ENCODE data around the gene IL1RAPL2.

IL1RAPL2 gene

GRCh38 chrX:105475801-105476200 lies 909.8 kb downstream of the IL1RAPL2 start:
- in situ Hi-C loops (cut with MboI; ENCODE audit: low sequenced_read_pairs): no loop called here
- Histone ChIP-seq H3K36me3 (replicated peaks) (no peaks in the 10 kb centered on the region), H3K4me1 (no peaks in the 10 kb centered on the region), H3K27me3 (ENCODE audit: low read depth) (no peaks in the 10 kb centered on the region), H3K9me3 (no peaks in the 10 kb centered on the region), H3K4me3 (no peak overlapping the region)
- DNase-seq (ENCODE audit: low spot score in 2 of 2): no peak

DNA sequence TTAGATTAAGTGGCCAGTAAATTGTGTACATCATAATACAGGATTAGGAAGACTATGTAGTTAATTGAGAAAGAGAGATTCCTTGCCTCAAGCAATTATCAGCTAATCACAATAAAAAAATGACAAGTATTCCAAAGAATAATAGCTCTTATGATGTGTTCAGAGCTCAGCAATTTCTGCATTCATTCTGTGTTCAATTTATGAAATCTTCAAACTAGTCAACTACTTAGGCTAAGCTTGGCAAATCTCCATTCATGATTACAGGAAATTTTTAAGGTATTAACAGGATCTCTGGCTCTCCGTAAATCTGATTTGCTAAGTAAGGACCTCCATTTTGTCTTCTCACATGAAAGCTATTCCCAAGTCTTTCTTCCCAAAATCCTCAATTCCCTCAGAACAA lies 911.4 kb downstream of the IL1RAPL2 start:
- Histone ChIP-seq H3K27me3 (ENCODE audit: low read depth) (no peaks in the 10 kb centered on the region), H3K9me3 (no peaks in the 10 kb centered on the region), H3K4me1 (no peaks in the 10 kb centered on the region), H3K36me3 (replicated peaks) (no peaks in the 10 kb centered on the region), H3K4me3 (no peak overlapping the region)
- DNase-seq (ENCODE audit: low spot score in 2 of 2): no peak
- in situ Hi-C loops (cut with MboI; ENCODE audit: low sequenced_read_pairs): no loop called here

- Histone ChIP-seq H3K4me1 (no peaks in the 10 kb centered on the region), H3K4me3 (no peak overlapping the region), H3K27me3 (ENCODE audit: low read depth) (no peaks in the 10 kb centered on the region), H3K9me3 (no peaks in the 10 kb centered on the region), H3K36me3 (replicated peaks) (no peaks in the 10 kb centered on the region)
- DNase-seq (ENCODE audit: low spot score in 2 of 2): no peak
- in situ Hi-C loops (cut with MboI; ENCODE audit: low sequenced_read_pairs): no loop called here
Measured at GRCh38 chrX:105480646-105481310, 914.8 kb downstream of the IL1RAPL2 start.

GRCh38 chrX:105483011-105483410 lies 917.0 kb downstream of the IL1RAPL2 start:
- DNase-seq (ENCODE audit: low spot score in 2 of 2): no peak
- in situ Hi-C loops (cut with MboI; ENCODE audit: low sequenced_read_pairs): no loop called here
- Histone ChIP-seq H3K27me3 (ENCODE audit: low read depth) (no peaks in the 10 kb centered on the region), H3K4me3 (no peak overlapping the region), H3K4me1 (no peaks in the 10 kb centered on the region), H3K36me3 (replicated peaks) (no peaks in the 10 kb centered on the region), H3K9me3 (no peaks in the 10 kb centered on the region)

DNA sequence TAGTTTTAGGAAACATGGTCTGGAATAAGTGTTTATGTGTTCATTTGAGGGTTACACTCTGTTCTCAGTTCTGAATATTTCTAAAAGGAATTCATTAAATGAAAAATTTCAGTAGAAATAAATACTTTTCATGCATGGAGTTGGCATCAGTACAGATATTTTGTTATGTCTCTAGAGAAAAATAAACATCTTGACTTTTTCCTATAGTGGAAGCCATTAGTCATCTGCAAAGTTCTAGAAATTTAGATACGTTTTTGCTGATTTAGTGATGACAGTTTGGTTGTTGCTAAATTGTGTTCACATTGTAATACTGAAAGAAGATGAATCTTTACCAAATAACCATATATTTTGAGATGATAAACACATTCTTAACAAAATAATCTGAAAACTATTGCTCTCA lies 922.7 kb downstream of the IL1RAPL2 start:
- no peaks in the 10 kb centered on the region for H3K9me3 ChIP-seq
- H3K4me1 ChIP-seq: no peaks in the 10 kb centered on the region
- H3K27me3 ChIP-seq (ENCODE audit: low read depth): no peaks in the 10 kb centered on the region
- no peaks in the 10 kb centered on the region for H3K36me3 ChIP-seq (replicated peaks)
- no peak for DNase-seq (ENCODE audit: low spot score in 2 of 2)
- in situ Hi-C loops (cut with MboI; ENCODE audit: low sequenced_read_pairs): no loop called here
- no peak overlapping the region for H3K4me3 ChIP-seq

DNA sequence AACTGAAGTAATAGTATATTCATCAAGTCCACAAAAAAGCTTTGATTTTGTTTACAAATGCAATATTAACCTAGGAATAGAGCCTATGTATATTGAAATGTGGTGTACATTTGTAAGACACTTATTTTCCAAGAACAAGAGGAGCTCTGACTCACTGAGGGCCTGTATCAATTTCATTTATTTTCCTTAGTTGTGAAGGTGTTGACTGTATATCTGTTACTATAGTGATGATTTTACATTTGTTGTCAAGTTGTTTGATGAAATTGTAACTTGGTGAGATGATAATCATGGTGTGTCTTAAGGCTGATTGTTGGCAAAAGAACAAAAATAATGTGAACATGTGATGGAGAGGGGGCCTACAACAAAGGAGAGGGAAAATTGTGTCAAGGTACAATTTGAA lies 929.4 kb downstream of the IL1RAPL2 start:
- Histone ChIP-seq H3K36me3 (replicated peaks) (no peaks in the 10 kb centered on the region), H3K4me3 (no peak overlapping the region), H3K27me3 (ENCODE audit: low read depth) (no peaks in the 10 kb centered on the region), H3K9me3 (no peaks in the 10 kb centered on the region), H3K4me1 (no peaks in the 10 kb centered on the region)
- DNase-seq (ENCODE audit: low spot score in 2 of 2): no peak
- in situ Hi-C loops (cut with MboI; ENCODE audit: low sequenced_read_pairs): no loop called here

DNA sequence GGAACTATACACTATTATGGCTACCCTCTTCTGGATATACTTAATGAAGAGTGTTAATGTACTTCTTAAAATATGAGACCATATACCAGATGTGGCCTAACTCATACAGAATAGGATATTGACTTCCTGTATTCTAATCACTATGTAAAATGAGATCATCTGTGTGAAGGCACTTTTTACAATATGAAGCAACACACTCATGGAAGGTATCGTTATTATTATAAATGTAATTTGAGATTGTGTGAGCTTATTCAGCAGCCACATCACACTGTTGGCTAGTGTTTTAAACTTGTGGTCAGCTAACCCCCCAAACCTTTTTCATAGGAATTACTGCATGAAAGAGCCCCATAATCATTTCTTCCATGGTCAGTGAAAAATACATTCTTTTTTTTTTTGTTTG lies 936.3 kb downstream of the IL1RAPL2 start:
- no peak for DNase-seq (ENCODE audit: low spot score in 2 of 2)
- H3K36me3 ChIP-seq (replicated peaks): no peaks in the 10 kb centered on the region
- H3K4me1 ChIP-seq: no peaks in the 10 kb centered on the region
- H3K4me3 ChIP-seq: no peak overlapping the region
- no peaks in the 10 kb centered on the region for H3K27me3 ChIP-seq (ENCODE audit: low read depth)
- in situ Hi-C loops (cut with MboI; ENCODE audit: low sequenced_read_pairs): no loop called here
- no peaks in the 10 kb centered on the region for H3K9me3 ChIP-seq

GRCh38 chrX:105515561-105515960 lies 949.6 kb downstream of the IL1RAPL2 start:
- Histone ChIP-seq H3K9me3 (no peaks in the 10 kb centered on the region), H3K27me3 (ENCODE audit: low read depth) (no peaks in the 10 kb centered on the region), H3K4me1 (no peaks in the 10 kb centered on the region), H3K36me3 (replicated peaks) (no peaks in the 10 kb centered on the region), H3K4me3 (no peak overlapping the region)
- in situ Hi-C loops (cut with MboI; ENCODE audit: low sequenced_read_pairs): no loop called here
- DNase-seq (ENCODE audit: low spot score in 2 of 2): no peak

GRCh38 chrX:105526431-105526830 lies 960.4 kb downstream of the IL1RAPL2 start:
- Histone ChIP-seq H3K27me3 (ENCODE audit: low read depth) (no peaks in the 10 kb centered on the region), H3K9me3 (no peaks in the 10 kb centered on the region), H3K36me3 (replicated peaks) (no peaks in the 10 kb centered on the region), H3K4me3 (no peak overlapping the region), H3K4me1 (no peaks in the 10 kb centered on the region)
- in situ Hi-C loops (cut with MboI; ENCODE audit: low sequenced_read_pairs): no loop called here
- no peak for DNase-seq (ENCODE audit: low spot score in 2 of 2)

GRCh38 chrX:105527759-105528158 lies 961.8 kb downstream of the IL1RAPL2 start:
- in situ Hi-C loops (cut with MboI; ENCODE audit: low sequenced_read_pairs): no loop called here

GRCh38 chrX:105533951-105534350 lies 968.0 kb downstream of the IL1RAPL2 start:
- H3K27me3 ChIP-seq (ENCODE audit: low read depth): no peaks in the 10 kb centered on the region
- H3K36me3 ChIP-seq (replicated peaks): no peaks in the 10 kb centered on the region
- in situ Hi-C loops (cut with MboI; ENCODE audit: low sequenced_read_pairs): no loop called here
- DNase-seq (ENCODE audit: low spot score in 2 of 2): no peak
- no peak overlapping the region for H3K4me3 ChIP-seq
- no peaks in the 10 kb centered on the region for H3K9me3 ChIP-seq
- no peaks in the 10 kb centered on the region for H3K4me1 ChIP-seq

More at GRCh38 chrX:105527759-105528158, 961.8 kb downstream of the IL1RAPL2 start:
- no peaks in the 10 kb centered on the region for H3K9me3 ChIP-seq
- DNase-seq (ENCODE audit: low spot score in 2 of 2): no peak
- H3K4me1 ChIP-seq: no peaks in the 10 kb centered on the region
- H3K36me3 ChIP-seq (replicated peaks): no peaks in the 10 kb centered on the region
- H3K4me3 ChIP-seq: no peak overlapping the region
- H3K27me3 ChIP-seq (ENCODE audit: low read depth): no peaks in the 10 kb centered on the region

DNA sequence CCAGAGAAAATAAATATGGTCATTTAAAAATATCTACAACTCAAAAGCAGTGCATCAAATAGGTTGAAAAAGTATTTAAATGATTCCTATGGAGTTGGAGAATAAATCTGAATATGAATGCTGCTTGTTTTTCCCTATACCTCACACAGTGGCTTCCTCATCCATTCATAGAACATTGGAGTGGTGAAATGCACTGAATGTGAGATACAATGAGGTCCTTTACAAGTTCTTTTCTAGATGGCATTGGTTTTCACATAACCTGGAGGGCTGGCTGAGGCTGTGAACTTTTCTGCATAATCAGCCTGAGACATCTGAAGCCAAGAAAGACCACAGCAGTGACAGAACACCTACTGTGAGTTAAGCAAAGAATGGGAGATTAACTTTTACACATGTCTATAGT lies 977.3 kb downstream of the IL1RAPL2 start:
- Histone ChIP-seq H3K4me3 (no peak overlapping the region), H3K36me3 (replicated peaks) (no peaks in the 10 kb centered on the region), H3K9me3 (no peaks in the 10 kb centered on the region), H3K27me3 (ENCODE audit: low read depth) (no peaks in the 10 kb centered on the region), H3K4me1 (no peaks in the 10 kb centered on the region)
- DNase-seq (ENCODE audit: low spot score in 2 of 2): no peak
- in situ Hi-C loops (cut with MboI; ENCODE audit: low sequenced_read_pairs): no loop called here

DNA sequence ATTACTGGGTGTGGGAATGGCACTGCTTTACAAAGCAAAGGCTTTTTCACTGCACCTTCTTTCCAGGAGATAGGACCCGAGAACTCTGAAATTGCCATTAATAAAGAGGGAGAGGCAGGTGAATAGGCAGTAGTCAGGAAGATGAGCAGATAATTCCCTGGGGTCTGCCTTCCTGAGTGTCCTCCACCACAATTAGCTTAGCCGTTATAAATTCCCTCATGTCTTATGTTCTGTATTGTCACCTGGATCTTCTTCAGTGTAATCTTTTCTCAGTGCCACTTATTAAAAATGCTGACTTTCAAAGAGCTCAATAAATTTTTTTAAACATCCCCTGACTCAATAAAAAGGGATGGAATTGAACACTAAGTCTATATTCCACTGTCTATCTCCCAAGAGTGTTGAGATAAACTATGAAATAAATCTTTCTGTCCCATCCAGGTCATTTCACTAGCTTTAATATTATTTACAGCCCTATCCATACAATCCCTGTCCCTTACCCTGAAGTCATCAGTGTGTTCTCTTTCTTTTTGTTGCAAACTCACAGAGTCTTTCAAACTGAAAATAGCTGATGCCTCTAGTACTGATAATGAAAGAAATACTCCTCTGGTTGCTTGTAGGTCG lies 984.2 kb downstream of the IL1RAPL2 start:
- in situ Hi-C loops (cut with MboI; ENCODE audit: low sequenced_read_pairs): no loop called here
- Histone ChIP-seq H3K36me3 (replicated peaks) (no peaks in the 10 kb centered on the region), H3K27me3 (ENCODE audit: low read depth) (no peaks in the 10 kb centered on the region)

GRCh38 chrX:105552395-105552794 lies 986.4 kb downstream of the IL1RAPL2 start:
- no peak overlapping the region for H3K4me3 ChIP-seq
- no peaks in the 10 kb centered on the region for H3K9me3 ChIP-seq
- in situ Hi-C loops (cut with MboI; ENCODE audit: low sequenced_read_pairs): no loop called here
- H3K4me1 ChIP-seq: no peaks in the 10 kb centered on the region
- no peaks in the 10 kb centered on the region for H3K36me3 ChIP-seq (replicated peaks)
- DNase-seq (ENCODE audit: low spot score in 2 of 2): no peak
- H3K27me3 ChIP-seq (ENCODE audit: low read depth): no peaks in the 10 kb centered on the region

More for the DNA sequence above, 984.2 kb downstream of the IL1RAPL2 start:
- no peaks in the 10 kb centered on the region for H3K4me1 ChIP-seq
- no peak for DNase-seq (ENCODE audit: low spot score in 2 of 2)
- no peak overlapping the region for H3K4me3 ChIP-seq
- H3K9me3 ChIP-seq: no peaks in the 10 kb centered on the region

DNA sequence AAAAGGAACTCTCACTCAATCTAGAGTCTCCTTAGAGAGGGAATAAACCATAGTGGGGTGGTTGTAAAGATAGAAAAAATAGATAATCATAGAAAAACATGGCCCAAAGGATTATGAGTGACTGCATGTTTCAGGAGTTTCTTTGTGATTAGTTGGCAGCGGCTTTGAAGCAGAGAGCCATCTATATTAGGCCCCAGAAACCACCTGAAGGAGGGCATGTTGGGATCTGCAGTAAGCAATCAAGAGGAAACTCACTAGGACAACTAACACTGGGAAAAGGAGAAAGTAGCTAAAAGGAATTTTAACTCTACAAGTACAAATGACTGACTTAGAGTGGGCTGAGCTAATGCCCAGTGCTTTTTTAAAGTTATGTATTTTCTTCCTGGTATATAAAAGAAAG lies 987.1 kb downstream of the IL1RAPL2 start:
- no peak for DNase-seq (ENCODE audit: low spot score in 2 of 2)
- in situ Hi-C loops (cut with MboI; ENCODE audit: low sequenced_read_pairs): no loop called here
- H3K4me1 ChIP-seq: no peaks in the 10 kb centered on the region

More for the DNA sequence above, 987.1 kb downstream of the IL1RAPL2 start:
- no peaks in the 10 kb centered on the region for H3K9me3 ChIP-seq
- H3K27me3 ChIP-seq (ENCODE audit: low read depth): no peaks in the 10 kb centered on the region
- no peak overlapping the region for H3K4me3 ChIP-seq
- no peaks in the 10 kb centered on the region for H3K36me3 ChIP-seq (replicated peaks)

Measured in HAP-1 (cell line).